Measurements from ENCODE around the gene PREX1. TPM values are rescaled to one million over a fixed set of nuclear protein-coding genes. Genes with fewer than 3 reads are reported as not detected.

The PREX1 gene
- total and polyA plus RNA-seq, 2 donors (not counting 1 experiment from before 2014, with no cell fraction given): 1.0 to 3.1 TPM

- Histone ChIP-seq H3K4me3 (replicated peaks in 1 of 4; ENCODE audit: control extremely low read depth in 1 of 4, insufficient read depth in 1 of 4, low read depth in 3 of 4, low read length in 4 of 4) (no peak overlapping the region), H3K27me3 (ENCODE audit: control insufficient read depth, insufficient read depth, low read length) (no peaks in the 10 kb centered on the region), H3K4me2 (ENCODE audit: extremely low read depth, insufficient read depth, low read length) (no peak overlapping the region), H3K9ac (ENCODE audit: insufficient read depth, low read length) (no peak overlapping the region), H2AFZ (ENCODE audit: low read length) (no peak overlapping the region), H4K20me1 (ENCODE audit: control insufficient read depth, extremely low read depth, insufficient read depth, low read length) (no peaks in the 10 kb centered on the region), H3K36me3 (ENCODE audit: control insufficient read depth, insufficient read depth, low read length) (no peaks in the 10 kb centered on the region), H3K79me2 (ENCODE audit: control insufficient read depth, insufficient read depth, low read length) (no peaks in the 10 kb centered on the region), H3K4me1 (ENCODE audit: control insufficient read depth, extremely low read depth, insufficient read depth, low read length) (no peaks in the 10 kb centered on the region), H3K27ac (ENCODE audit: insufficient read depth, low read length) (no peak overlapping the region), H3K9me3 (ENCODE audit: control insufficient read depth, insufficient read depth, low read depth, low read length) (no peaks in the 10 kb centered on the region)
- TF ChIP-seq EZH2 (IDR thresholded peaks at IDR 0.05; ENCODE audit: low read length, missing control alignments) (no peak), CTCF (conservative IDR thresholded peaks at IDR 0.05 in 1 of 2, IDR thresholded peaks at IDR 0.05 in 1 of 2; ENCODE audit: low read depth in 1 of 2, low read length in 2 of 2) (no peak)
- no peak for DNase-seq (ENCODE audit: low read depth in 2 of 2)
Measured at GRCh38 chr20:48703511-48704219, 124.1 kb downstream of the PREX1 start.

DNA sequence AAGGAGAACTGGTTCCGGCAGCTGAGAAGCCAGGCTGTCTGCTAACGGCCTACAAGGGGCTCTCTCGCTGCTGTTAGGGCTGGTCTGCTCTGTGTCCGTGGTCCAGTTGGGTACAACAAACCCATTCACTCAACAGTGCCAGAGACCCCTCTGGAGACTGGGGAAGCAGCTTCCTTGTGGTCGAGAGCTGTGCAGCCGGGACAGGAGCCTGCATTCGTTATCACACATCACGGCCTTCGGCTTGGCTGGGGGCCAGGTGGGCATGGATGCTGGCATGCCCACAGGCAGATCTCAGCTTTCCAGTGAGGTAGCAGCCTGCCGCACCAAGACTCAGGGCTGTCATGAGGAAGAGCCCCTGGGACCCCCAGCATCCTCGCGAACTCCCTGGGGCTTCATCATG is 124.7 kb downstream of the PREX1 start:
- Histone ChIP-seq H2AFZ (ENCODE audit: low read length) (no peak overlapping the region), H3K4me2 (ENCODE audit: extremely low read depth, insufficient read depth, low read length) (no peak overlapping the region), H3K36me3 (ENCODE audit: control insufficient read depth, insufficient read depth, low read length) (no peaks in the 10 kb centered on the region), H3K4me3 (replicated peaks in 1 of 4; ENCODE audit: control extremely low read depth in 1 of 4, insufficient read depth in 1 of 4, low read depth in 3 of 4, low read length in 4 of 4) (no peak overlapping the region), H3K9ac (ENCODE audit: insufficient read depth, low read length) (no peak overlapping the region), H3K27ac (ENCODE audit: insufficient read depth, low read length) (no peak overlapping the region), H4K20me1 (ENCODE audit: control insufficient read depth, extremely low read depth, insufficient read depth, low read length) (no peaks in the 10 kb centered on the region), H3K27me3 (ENCODE audit: control insufficient read depth, insufficient read depth, low read length) (no peaks in the 10 kb centered on the region), H3K4me1 (ENCODE audit: control insufficient read depth, extremely low read depth, insufficient read depth, low read length) (no peaks in the 10 kb centered on the region), H3K9me3 (ENCODE audit: control insufficient read depth, insufficient read depth, low read depth, low read length) (no peaks in the 10 kb centered on the region), H3K79me2 (ENCODE audit: control insufficient read depth, insufficient read depth, low read length) (no peaks in the 10 kb centered on the region)
- DNase-seq (ENCODE audit: low read depth in 2 of 2): no peak
- TF ChIP-seq EZH2 (IDR thresholded peaks at IDR 0.05; ENCODE audit: low read length, missing control alignments) (no peak), CTCF (conservative IDR thresholded peaks at IDR 0.05 in 1 of 2, IDR thresholded peaks at IDR 0.05 in 1 of 2; ENCODE audit: low read depth in 1 of 2, low read length in 2 of 2) (no peak)

GRCh38 chr20:48702455-48702913 is 125.3 kb downstream of the PREX1 start:
- Histone ChIP-seq H3K4me1 (ENCODE audit: control insufficient read depth, extremely low read depth, insufficient read depth, low read length) (peaks cover 5% of the 10 kb centered on the region), H3K36me3 (ENCODE audit: control insufficient read depth, insufficient read depth, low read length) (no peaks in the 10 kb centered on the region), H3K4me2 (ENCODE audit: extremely low read depth, insufficient read depth, low read length) (no peak overlapping the region), H3K4me3 (replicated peaks in 1 of 4; ENCODE audit: control extremely low read depth in 1 of 4, insufficient read depth in 1 of 4, low read depth in 3 of 4, low read length in 4 of 4) (no peak overlapping the region), H2AFZ (ENCODE audit: low read length) (no peak overlapping the region), H3K79me2 (ENCODE audit: control insufficient read depth, insufficient read depth, low read length) (no peaks in the 10 kb centered on the region), H3K9ac (ENCODE audit: insufficient read depth, low read length) (no peak overlapping the region), H3K27ac (ENCODE audit: insufficient read depth, low read length) (no peak overlapping the region), H4K20me1 (ENCODE audit: control insufficient read depth, extremely low read depth, insufficient read depth, low read length) (no peaks in the 10 kb centered on the region), H3K27me3 (ENCODE audit: control insufficient read depth, insufficient read depth, low read length) (no peaks in the 10 kb centered on the region), H3K9me3 (ENCODE audit: control insufficient read depth, insufficient read depth, low read depth, low read length) (no peaks in the 10 kb centered on the region)
- DNase-seq (ENCODE audit: low read depth in 2 of 2): no peak
- TF ChIP-seq CTCF (conservative IDR thresholded peaks at IDR 0.05 in 1 of 2, IDR thresholded peaks at IDR 0.05 in 1 of 2; ENCODE audit: low read depth in 1 of 2, low read length in 2 of 2) (no peak), EZH2 (IDR thresholded peaks at IDR 0.05; ENCODE audit: low read length, missing control alignments) (no peak)

Data from fibroblast of lung (primary cell).